GM13976 (cell line): ENCODE measurements around the gene SGCD.

ENCODE experiments used
- DNase-seq: peaks from one replicate; pipeline ENCODE4 v3.0.0; 2012; ENCODE audit warnings: low spot score
- in situ Hi-C: fragments of 300-500 bp; cut with MboI; formaldehyde crosslinking; loops from one replicate; pipeline ENCODE4 v1.12.0; 2022; ENCODE audit warnings: low sequenced_read_pairs, mixed read lengths, inconsistent platforms; ENCODE audit not compliant: unreplicated experiment
- TF ChIP-seq, protein P1 (sequence below): IDR thresholded peaks from 2 replicates; pipeline ENCODE4 v1.5.1; 2012; ENCODE audit warnings: borderline replicate concordance, mild to moderate bottlenecking; ENCODE audit not compliant: insufficient read depth; ENCODE audit errors: extremely low read depth, missing control alignments, control extremely low read depth

The SGCD gene

DNA sequence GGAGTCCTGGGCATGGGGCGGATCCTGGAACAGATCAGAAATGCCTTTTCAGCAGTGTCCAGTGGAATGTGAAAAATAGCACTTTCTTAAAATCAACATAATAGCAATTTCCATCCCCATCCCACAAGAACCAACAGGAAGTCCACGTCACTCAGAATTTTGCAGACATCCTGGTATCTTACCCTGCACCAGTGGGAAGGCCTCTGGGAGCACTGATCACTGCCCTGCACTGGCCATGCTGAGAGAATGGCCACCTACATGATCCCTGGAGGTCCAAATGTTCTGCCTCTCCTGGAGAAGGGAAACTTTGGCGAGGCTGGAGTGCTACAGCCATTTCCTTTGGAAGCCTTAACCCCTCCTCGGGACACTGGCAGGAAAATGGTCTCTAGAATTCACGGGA, 173.8 kb downstream of the SGCD start:
- in situ Hi-C loops, result no loop called here
- TF ChIP-seq, protein P1, sequence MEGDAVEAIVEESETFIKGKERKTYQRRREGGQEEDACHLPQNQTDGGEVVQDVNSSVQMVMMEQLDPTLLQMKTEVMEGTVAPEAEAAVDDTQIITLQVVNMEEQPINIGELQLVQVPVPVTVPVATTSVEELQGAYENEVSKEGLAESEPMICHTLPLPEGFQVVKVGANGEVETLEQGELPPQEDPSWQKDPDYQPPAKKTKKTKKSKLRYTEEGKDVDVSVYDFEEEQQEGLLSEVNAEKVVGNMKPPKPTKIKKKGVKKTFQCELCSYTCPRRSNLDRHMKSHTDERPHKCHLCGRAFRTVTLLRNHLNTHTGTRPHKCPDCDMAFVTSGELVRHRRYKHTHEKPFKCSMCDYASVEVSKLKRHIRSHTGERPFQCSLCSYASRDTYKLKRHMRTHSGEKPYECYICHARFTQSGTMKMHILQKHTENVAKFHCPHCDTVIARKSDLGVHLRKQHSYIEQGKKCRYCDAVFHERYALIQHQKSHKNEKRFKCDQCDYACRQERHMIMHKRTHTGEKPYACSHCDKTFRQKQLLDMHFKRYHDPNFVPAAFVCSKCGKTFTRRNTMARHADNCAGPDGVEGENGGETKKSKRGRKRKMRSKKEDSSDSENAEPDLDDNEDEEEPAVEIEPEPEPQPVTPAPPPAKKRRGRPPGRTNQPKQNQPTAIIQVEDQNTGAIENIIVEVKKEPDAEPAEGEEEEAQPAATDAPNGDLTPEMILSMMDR, result no peak
- no peak for DNase-seq

DNA sequence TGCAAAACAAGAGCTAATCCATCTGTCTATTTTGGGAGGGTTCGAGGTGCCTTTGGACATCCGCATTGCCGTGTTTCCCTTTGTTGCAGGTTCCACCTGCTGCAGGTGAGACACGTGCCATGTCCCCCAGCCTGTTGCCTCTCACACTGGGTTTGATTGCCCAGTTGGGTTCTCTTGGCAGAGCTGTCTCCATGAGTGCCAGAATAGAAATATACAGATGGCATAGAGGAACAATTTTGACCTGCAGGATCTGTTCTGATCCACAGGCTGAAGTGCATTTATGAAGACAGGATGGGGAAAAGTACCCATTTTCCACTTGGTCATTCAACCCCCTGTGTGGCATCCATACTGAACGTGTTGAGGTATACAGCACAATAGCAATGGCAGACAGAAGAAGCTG, 178.1 kb downstream of the SGCD start:
- in situ Hi-C loops, result no loop called here
- DNase-seq, result no peak

DNA sequence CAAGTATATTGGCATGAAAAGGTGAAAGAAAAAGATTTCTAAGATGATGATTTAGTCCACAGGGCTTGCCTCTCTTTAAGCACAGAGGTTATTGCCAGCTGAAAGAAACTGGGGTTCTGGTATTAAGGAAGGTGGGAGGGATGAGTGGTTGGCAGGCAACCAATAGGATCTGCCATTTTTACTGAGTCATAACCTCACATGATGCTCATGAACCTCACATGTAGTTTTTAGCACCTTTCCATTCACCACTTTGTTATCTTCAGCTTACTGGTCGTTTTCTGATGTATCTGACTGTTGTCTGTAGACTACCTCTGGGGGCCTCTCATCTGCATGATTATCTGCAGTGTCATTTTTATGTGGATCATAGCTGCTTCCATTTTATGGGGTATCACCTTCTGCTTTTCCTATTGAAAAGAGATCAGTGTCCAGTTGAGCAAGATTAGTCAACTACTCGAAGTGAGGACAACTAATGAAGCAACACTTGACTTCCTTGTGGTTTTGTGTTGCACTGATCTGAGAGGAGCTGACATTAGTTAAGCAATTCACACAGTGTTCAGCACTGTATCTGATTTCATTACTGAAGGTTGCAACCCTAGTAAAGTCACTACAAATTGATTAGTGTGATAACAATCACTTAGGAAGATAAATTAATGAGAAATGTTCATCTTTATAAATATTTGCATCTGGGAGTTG, 186.3 kb downstream of the SGCD start:
- no peak for DNase-seq
- in situ Hi-C loops, result no loop called here
- TF ChIP-seq, protein P1, result no peak

More for the DNA sequence above, 178.1 kb downstream of the SGCD start:
- TF ChIP-seq, protein P1, result no peak

DNA sequence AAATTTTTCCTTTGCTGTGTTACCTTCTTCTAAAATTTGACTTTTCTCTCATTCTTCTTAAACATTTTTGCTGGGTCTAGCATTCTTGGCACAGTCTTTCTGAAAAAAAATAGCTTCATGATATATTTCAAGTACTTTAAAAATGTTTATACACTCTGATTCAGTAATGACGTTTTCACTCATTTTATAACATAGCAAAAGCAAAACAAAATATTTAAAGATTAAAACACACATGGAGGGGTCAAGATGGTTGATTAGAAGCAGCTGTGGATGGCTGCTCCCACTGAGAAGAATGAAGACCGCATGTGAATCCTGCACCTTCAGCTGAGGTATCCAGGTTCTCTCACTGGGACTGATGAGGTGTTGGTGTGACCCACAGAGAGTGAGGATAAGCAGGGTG, 188.2 kb downstream of the SGCD start:
- in situ Hi-C loops, result no loop called here
- TF ChIP-seq, protein P1, result no peak
- no peak for DNase-seq

DNA sequence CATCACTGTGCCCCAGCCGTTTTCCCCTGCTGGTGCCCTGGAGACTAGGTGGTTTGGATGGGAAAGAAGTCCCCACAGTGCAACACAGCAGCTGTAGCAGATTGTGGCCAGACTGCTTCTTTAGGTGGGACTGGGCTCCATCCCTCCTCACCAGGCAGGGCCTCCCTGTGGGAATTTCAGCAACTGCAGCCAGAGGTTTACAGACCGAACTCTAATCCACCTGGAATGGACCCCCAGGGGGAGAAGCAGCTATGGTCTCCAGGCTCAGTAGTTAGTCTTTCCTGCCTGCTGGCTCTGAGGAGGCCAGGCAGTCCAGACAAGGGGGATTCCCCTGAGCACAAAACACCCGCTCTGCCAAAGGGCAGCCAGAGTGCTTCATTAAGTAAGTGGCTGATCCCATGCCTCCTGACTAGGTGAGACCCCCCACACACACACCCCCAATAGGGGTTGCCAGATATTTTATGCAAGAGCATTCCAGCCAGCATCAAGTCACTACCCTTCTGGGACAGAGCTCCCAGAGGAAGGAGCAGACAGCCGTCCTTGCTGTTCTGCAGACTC, 188.9 kb downstream of the SGCD start:
- DNase-seq, result no peak
- TF ChIP-seq, protein P1, result no peak
- in situ Hi-C loops, result no loop called here

DNA sequence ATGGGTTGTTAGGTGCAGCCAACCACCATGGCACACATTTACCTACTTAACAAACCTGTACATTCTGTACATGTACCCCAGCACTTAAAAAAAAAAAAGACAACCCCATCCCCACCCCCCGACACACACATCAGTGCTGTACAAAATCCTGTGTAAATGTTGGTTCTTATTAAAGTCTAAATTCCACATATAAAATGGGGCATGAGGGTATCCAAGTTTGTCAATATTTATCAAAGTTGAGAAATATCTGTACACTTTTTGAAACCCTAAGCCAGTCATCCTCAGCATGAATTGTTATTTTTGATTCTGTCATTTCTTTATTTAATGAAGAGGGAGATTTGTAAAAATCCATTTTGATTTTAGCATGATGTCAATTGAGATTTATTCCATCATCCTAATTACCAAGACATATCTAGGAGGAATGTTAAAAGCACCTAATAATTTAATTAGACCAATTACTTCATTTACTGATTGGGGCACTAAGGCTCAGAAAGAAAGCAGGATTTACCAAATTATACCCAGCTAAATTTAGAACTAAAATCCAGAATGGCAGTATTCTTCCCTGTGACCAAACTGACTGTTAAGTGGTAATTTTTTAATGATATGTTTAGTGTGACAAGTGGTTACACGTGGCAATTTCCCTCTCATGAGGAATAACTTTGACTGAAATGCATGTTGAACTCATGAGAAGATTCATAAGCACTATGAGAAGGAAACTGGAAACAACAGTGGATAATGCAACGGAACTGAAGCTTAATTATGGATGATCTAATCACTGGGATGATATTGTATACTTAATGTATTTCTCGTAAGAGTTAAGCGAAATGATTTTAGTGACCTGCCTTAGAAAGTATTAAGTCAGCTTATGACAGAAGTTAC, 195.9 kb downstream of the SGCD start:
- in situ Hi-C loops, result no loop called here
- TF ChIP-seq, protein P1, result no peak
- DNase-seq, result no peak
